Measurements from ENCODE around the gene DCLK1. TPM values are rescaled to one million over a fixed set of nuclear protein-coding genes. Genes with fewer than 3 reads are reported as not detected.

The DCLK1 gene
- total RNA-seq, 2 donors from 2014 or later = 64.4 to 112 TPM

- no peak for DNase-seq (ENCODE audit: low spot score)
- intact Hi-C loops (cut with DNase I) = no loop called here
Measured at GRCh38 chr13:35930665-35931631, 200.2 kb downstream of the DCLK1 start.

- intact Hi-C loops (cut with DNase I) = no loop called here
Measured at GRCh38 chr13:35927567-35928021, 203.6 kb downstream of the DCLK1 start.

GRCh38 chr13:35926859-35927530 lies 204.2 kb downstream of the DCLK1 start:
- no peak for DNase-seq (ENCODE audit: low spot score)
- intact Hi-C loops (cut with DNase I) = no loop called here

More at GRCh38 chr13:35927567-35928021, 203.6 kb downstream of the DCLK1 start:
- DNase-seq (ENCODE audit: low spot score) = no peak

- DNase-seq (ENCODE audit: low spot score) = no peak
- intact Hi-C loops (cut with DNase I) = no loop called here
Measured at GRCh38 chr13:35925669-35926068, 205.5 kb downstream of the DCLK1 start.

- no peak for DNase-seq (ENCODE audit: low spot score)
- intact Hi-C loops (cut with DNase I) = no loop called here
Measured at GRCh38 chr13:35923347-35923746, 207.8 kb downstream of the DCLK1 start.

GRCh38 chr13:35920816-35921215 lies 210.4 kb downstream of the DCLK1 start:
- intact Hi-C loops (cut with DNase I) = no loop called here
- DNase-seq (ENCODE audit: low spot score) = no peak

GRCh38 chr13:35917942-35918645 lies 213.1 kb downstream of the DCLK1 start:
- intact Hi-C loops (cut with DNase I) = no loop called here
- DNase-seq (ENCODE audit: low spot score) = no peak

GRCh38 chr13:35917252-35917941 lies 213.8 kb downstream of the DCLK1 start:
- no peak for DNase-seq (ENCODE audit: low spot score)
- intact Hi-C loops (cut with DNase I) = no loop called here

GRCh38 chr13:35916146-35916545 lies 215.0 kb downstream of the DCLK1 start:
- DNase-seq (ENCODE audit: low spot score) = no peak
- intact Hi-C loops (cut with DNase I) = no loop called here

GRCh38 chr13:35914662-35915061 lies 216.5 kb downstream of the DCLK1 start:
- no peak for DNase-seq (ENCODE audit: low spot score)
- intact Hi-C loops (cut with DNase I) = no loop called here

GRCh38 chr13:35912841-35913240 lies 218.3 kb downstream of the DCLK1 start:
- DNase-seq (ENCODE audit: low spot score) = no peak

GRCh38 chr13:35909837-35910540 lies 221.2 kb downstream of the DCLK1 start:
- intact Hi-C loops (cut with DNase I) = no loop called here
- DNase-seq (ENCODE audit: low spot score) = no peak

More at GRCh38 chr13:35912841-35913240, 218.3 kb downstream of the DCLK1 start:
- intact Hi-C loops (cut with DNase I) = no loop called here

- DNase-seq (ENCODE audit: low spot score) = no peak
- intact Hi-C loops (cut with DNase I) = no loop called here
Measured at GRCh38 chr13:35909091-35909490, 222.1 kb downstream of the DCLK1 start.

- intact Hi-C loops (cut with DNase I) = no loop called here
- no peak for DNase-seq (ENCODE audit: low spot score)
Measured at GRCh38 chr13:35908226-35908625, 223.0 kb downstream of the DCLK1 start.

- intact Hi-C loops (cut with DNase I) = no loop called here
- no peak for DNase-seq (ENCODE audit: low spot score)
Measured at GRCh38 chr13:35906636-35907035, 224.5 kb downstream of the DCLK1 start.

- intact Hi-C loops (cut with DNase I) = no loop called here
- no peak for DNase-seq (ENCODE audit: low spot score)
Measured at GRCh38 chr13:35903075-35903474, 228.1 kb downstream of the DCLK1 start.

GRCh38 chr13:35898041-35898440 lies 233.1 kb downstream of the DCLK1 start:
- no peak for DNase-seq (ENCODE audit: low spot score)
- intact Hi-C loops (cut with DNase I) = no loop called here

GRCh38 chr13:35894636-35895035 lies 236.5 kb downstream of the DCLK1 start:
- intact Hi-C loops (cut with DNase I) = no loop called here
- no peak for DNase-seq (ENCODE audit: low spot score)

Measured in posterior vena cava (tissue), 2 donors.